ENCODE measurements around the gene CLIC4. TPM values are rescaled to one million over a fixed set of nuclear protein-coding genes. Genes with fewer than 3 reads are reported as not detected.
"Not testable (repeated sequence)": the region's sequence is repeated elsewhere in the genome, so short reads cannot be mapped to it uniquely, and the experiment has no call there.

Gene CLIC4
- 522 and 526 TPM in 2 replicates for total RNA-seq

- peak; percentile 69 for DNase-seq (ENCODE audit: extremely low read depth, low read depth, low spot score)
Measured at GRCh38 chr1:24744911-24745710, at the start of gene CLIC4. Gene CLIC4, plus strand, starts transcription at chr1:24745447. Its CDS starts 107 bp downstream, at chr1:24745554.

GRCh38 chr1:24696041-24696755, 49.0 kb upstream of the CLIC4 start:
- DNase-seq (ENCODE audit: extremely low read depth, low read depth, low spot score), result no peak

GRCh38 chr1:24696756-24697330, 48.4 kb upstream of the CLIC4 start:
- DNase-seq (ENCODE audit: extremely low read depth, low read depth, low spot score), result no peak

- not testable (repeated sequence) for DNase-seq (ENCODE audit: extremely low read depth, low read depth, low spot score)
Measured at GRCh38 chr1:24697453-24698001, 47.7 kb upstream of the CLIC4 start.

DNA sequence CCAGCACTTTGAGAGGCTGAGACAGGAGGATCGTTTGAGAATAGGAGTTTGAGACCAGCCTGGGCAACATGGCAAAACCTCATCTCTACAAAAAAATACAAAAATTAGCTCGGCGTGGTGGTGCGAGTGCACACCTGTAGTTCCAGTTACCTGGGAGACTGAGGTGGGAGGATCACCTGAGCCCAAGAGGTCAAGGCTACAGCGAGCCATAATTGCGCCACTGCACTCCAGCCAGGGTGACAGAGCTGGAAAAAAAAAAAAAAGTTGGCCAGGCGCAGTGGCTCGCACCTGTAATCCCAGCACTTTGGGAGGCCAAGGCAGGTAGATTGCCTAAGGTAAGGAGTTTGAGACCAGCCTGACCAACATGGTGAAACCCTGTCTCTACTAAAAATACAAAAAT, 46.9 kb upstream of the CLIC4 start:
- not testable (repeated sequence) for DNase-seq (ENCODE audit: extremely low read depth, low read depth, low spot score)

DNA sequence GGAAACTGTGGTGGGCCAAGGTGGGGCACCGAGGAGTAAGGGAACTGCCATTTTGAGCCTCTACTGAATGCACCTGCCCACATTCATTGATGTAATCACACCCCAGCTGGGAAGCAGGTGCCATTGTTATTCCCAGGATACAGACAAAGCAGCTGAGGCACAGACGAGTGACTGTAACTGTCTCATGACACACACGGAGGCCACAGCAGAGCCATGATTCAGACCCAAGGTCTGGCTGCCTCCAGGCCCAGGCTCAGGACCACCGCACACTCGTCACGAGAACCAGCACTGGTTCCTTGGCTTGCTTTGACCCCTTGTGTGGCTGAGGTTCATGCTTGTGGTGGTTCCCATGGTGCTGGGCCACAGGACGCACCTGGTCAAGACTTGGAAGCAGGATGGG, 45.6 kb upstream of the CLIC4 start:
- DNase-seq (ENCODE audit: extremely low read depth, low read depth, low spot score), result no peak

GRCh38 chr1:24702511-24703293, 42.5 kb upstream of the CLIC4 start:
- no peak for DNase-seq (ENCODE audit: extremely low read depth, low read depth, low spot score)

DNA sequence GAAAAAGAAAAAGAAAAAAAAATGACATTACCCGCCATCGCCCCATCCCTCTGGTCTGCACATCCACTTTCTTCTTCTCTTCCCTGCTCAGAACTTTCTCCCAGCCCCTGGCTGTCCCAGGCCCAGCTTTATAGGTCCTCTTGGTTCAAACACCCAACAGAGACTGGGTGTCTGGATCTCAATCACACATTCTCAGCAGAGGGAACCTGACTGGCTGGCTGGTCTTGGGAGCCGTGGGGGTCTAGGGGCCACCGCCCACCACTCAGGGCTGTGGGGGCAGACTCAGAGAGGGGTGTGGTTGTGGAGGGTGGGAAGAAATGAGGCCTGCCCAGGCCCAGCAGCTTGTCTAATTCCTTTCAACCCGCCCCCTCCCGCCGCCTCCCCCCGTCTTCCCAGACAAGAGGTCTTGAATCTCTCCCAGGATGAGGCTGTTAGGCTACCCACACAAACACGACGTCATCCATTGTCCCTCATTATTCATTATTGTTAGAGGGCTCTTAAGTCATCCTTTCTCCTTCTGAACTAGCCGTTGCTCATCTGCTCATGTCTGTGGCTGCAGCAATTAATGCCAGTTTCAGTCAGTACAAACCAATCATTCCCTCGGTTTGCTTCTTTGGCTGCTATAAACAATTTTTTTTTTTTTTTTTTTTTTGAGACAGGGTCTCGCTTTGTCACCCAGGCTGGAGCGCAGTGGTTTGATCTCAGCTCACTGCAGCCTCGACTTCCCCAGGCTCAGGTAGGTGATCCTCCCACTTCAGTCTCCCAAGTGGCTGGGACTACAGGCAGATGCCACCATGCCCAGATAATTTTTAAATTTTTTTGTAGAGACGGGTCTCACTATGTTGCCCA, 40.6 kb upstream of the CLIC4 start:
- peak; percentile 41 for DNase-seq (ENCODE audit: extremely low read depth, low read depth, low spot score)

- peak; percentile 89 for DNase-seq (ENCODE audit: extremely low read depth, low read depth, low spot score)
Measured at GRCh38 chr1:24705260-24706073, 39.8 kb upstream of the CLIC4 start.

GRCh38 chr1:24706074-24706389, 39.2 kb upstream of the CLIC4 start:
- not testable (repeated sequence) for DNase-seq (ENCODE audit: extremely low read depth, low read depth, low spot score)

DNA sequence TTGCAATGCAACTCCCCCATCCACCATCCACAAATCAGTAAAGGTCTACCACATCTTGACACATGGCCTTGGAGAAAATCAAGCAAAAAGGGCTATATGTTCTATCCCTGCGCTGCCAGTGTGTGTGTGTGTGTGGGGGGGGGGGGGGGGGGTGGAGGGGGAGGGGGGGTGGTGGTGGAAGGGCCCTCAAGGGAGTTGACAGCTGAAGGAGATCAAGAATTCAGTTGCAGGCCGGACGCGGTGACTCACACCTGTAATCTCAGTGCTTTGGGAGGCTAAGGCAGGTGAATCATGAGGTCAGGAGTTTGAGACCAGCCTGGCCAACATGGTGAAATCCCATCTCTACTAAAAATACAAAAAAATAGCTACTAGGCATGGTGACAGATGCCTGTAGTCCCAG, 37.6 kb upstream of the CLIC4 start:
- no peak for DNase-seq (ENCODE audit: extremely low read depth, low read depth, low spot score)

DNA sequence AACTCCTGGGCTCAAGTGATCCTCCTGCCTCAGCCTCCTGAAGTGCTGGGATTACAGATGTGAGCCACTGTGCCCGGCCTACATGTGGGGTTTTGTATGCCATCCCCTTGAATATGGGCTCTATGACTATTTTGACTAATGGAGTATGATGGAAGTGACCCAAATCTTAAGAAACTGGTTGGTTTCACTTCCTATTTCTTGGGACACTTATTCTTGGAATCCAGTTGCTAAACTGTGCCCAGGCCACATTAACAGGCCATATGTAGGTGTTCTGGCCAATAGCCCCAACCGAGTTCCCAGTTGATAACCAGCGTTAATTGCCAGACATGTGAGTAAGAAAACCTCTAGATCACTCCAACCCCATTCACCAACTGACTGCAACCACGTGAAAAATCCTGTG, 36.3 kb upstream of the CLIC4 start:
- DNase-seq (ENCODE audit: extremely low read depth, low read depth, low spot score), result no peak

GRCh38 chr1:24709791-24710441, 35.3 kb upstream of the CLIC4 start:
- no peak for DNase-seq (ENCODE audit: extremely low read depth, low read depth, low spot score)

GRCh38 chr1:24711329-24711728, 33.9 kb upstream of the CLIC4 start:
- DNase-seq (ENCODE audit: extremely low read depth, low read depth, low spot score), result no peak

DNA sequence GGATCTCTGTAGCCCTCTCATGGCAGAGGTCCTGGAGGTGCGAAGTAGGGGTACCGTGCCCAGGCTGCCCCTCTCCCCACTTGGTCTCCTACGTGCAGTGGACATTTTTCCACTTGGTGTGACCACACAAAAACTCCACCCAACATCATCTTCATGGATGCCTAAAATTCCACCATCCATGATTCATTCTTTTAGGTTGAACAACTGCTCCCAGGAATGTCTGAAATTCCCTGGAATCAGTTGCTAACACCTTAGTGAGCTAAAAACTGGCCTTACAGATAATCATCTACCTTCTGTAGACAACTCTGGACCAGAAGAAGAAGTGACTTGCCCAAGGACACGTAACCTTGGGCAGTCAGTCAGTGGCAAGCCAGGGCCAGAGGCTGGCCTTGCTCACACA, 32.1 kb upstream of the CLIC4 start:
- no peak for DNase-seq (ENCODE audit: extremely low read depth, low read depth, low spot score)

- no peak for DNase-seq (ENCODE audit: extremely low read depth, low read depth, low spot score)
Measured at GRCh38 chr1:24713736-24714135, 31.5 kb upstream of the CLIC4 start.

DNA sequence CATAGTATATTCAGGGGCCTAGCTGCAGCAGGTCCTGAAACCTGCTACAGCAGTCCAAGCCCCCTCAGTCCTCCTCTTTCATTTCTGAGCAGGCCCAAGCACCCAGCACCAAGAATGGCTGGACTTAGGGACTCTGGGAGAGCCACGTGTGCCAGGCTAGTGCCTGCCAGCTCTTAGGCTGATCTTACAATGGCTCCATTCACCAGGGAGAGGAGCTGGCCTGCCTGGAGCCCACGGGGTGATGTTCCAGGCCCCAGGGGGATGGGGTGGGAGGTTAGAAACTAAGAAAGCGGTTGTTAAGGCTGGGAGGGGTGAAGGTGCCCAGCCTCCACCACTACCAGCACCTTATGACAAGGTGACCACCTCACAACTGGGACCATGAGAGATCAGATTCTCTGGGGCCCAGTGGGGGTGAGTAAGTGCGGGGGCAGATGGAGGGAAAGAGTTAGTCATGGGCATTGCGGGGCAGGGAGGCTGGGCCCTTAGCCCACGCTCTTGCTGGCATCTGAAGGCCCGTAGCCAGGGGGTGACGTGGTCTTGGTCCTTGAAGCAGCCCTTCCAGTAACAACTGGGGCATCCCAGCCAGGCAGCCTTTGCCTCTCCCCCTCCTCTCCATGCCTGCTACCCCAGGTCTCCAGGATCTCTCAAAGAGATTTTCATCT, 30.3 kb upstream of the CLIC4 start:
- no peak for DNase-seq (ENCODE audit: extremely low read depth, low read depth, low spot score)

GRCh38 chr1:24715658-24716057, 29.6 kb upstream of the CLIC4 start:
- no peak for DNase-seq (ENCODE audit: extremely low read depth, low read depth, low spot score)
